BLaER1 (cell line): ENCODE measurements around the gene SPAG5.
"Not testable (repeated sequence)": the region's sequence is repeated elsewhere in the genome, so short reads cannot be mapped to it uniquely, and the experiment has no call there.

Source experiments
- H3K27ac ChIP-seq: shearing (Covaris generic); formaldehyde crosslinking; 2 replicates; pipeline ENCODE4 v1.8.1; 2022
- H3K27me3 ChIP-seq: shearing (Covaris generic); formaldehyde crosslinking; 2 replicates; pipeline ENCODE4 v1.8.1; 2022
- H3K36me3 ChIP-seq: shearing (Covaris generic); formaldehyde crosslinking; 2 replicates; pipeline ENCODE4 v1.8.1; 2022
- H3K4me1 ChIP-seq: shearing (Covaris generic); formaldehyde crosslinking; 2 replicates; pipeline ENCODE4 v1.8.1; 2022
- H3K4me2 ChIP-seq: shearing (Covaris generic); formaldehyde crosslinking; 2 replicates; pipeline ENCODE4 v1.8.1; 2022
- H3K4me3 ChIP-seq: shearing (Covaris generic); formaldehyde crosslinking; 2 replicates; pipeline ENCODE4 v1.8.1; 2022
- H3K9ac ChIP-seq: shearing (Covaris generic); formaldehyde crosslinking; 2 replicates; pipeline ENCODE4 v1.8.1; 2022
- H3K9me3 ChIP-seq: shearing (Covaris generic); formaldehyde crosslinking; 2 replicates; pipeline ENCODE4 v1.8.1; 2022
- H4K20me1 ChIP-seq: shearing (Covaris generic); formaldehyde crosslinking; 2 replicates; pipeline ENCODE4 v1.8.1; 2022
- Cebpa-rat ChIP-seq: shearing (Covaris generic); IDR thresholded peaks from 2 replicates; pipeline ENCODE4 v1.8.1; 2022

The SPAG5 gene

DNA sequence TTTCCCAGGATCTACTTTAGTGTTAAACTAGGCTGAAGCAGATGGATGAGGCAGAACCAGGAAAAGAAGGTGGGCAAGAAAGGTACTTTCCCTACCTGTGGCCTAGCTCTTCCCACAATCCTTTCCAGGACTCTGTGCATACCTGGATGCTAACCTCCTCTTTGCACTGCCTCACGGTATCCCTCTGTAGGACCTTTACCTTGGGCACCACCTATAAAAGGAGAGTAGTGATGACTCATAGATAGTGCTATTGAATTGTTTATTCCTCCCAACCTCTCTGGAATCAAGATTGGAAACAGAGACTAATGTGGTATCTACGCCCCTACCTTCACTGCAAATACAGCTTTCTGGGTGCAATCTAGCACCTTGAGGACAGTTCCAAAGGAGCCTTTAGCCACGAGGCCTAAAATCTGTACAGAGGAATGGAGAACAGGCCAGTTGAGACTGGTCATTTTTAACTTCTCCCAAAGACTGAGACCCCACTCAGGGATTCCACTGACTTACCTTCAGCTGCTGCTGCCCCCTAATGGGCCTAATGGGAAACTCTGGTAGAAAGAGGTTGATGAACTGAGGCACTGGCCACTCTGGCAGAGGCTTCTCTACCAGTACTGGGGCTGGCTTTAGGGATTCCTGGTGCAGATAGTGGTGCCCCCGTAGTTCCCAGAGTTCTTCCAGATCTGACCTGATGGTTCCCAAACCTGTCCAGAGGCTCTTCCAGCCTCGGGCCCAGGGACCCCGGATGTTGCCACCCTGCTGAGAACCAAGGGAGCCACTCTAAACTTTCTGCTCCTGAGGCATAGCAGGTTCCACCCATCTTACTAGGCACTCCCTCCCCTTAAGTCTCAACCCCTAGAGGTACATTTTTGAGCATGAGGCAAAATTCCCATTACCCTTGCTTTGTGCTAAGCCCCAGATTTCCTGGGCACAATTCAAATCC is 14.4 kb upstream of the SPAG5 start:
- Histone ChIP-seq H3K4me2 (peak overlapping the region; percentile 41; the same call in 1 of the 2 replicates), H3K4me1 (peaks cover 30% of the 10 kb centered on the region), H3K27me3 (no peaks in the 10 kb centered on the region), H3K9ac (no peak overlapping the region; the same call in 1 of the 2 replicates), H3K9me3 (no peaks in the 10 kb centered on the region), H4K20me1 (peaks cover 29% of the 10 kb centered on the region), H3K27ac (no peak overlapping the region), H3K4me3 (no peak overlapping the region), H3K36me3 (peaks cover 97% of the 10 kb centered on the region)
- TF ChIP-seq Cebpa-rat, result no peak

DNA sequence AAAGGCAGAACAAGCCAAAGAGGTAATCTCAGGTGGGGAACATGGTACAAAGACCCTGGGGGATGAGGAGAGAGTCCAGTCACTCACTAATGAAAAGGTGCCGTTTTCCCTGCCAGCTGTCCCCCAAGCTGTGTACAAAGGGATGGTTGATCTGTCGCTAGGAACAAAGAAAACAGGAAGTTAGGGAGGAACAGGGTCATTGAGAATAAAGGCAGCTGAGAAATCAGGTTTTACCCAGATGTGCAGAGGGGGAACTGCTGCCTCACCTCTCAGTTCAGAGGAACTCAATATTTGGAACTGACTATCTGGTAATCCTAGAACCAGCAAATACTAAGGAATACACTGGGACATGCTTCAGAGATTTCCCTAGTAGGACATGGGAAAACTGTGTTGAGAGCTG is 13.7 kb upstream of the SPAG5 start:
- Histone ChIP-seq H4K20me1 (peaks cover 29% of the 10 kb centered on the region), H3K4me3 (no peak overlapping the region), H3K36me3 (peaks cover 92% of the 10 kb centered on the region), H3K4me2 (peak overlapping the region; percentile 41; the same call in 1 of the 2 replicates), H3K27ac (no peak overlapping the region), H3K27me3 (no peaks in the 10 kb centered on the region), H3K9me3 (no peaks in the 10 kb centered on the region), H3K9ac (peak overlapping the region; percentile 7; the same call in 1 of the 2 replicates), H3K4me1 (peaks cover 30% of the 10 kb centered on the region)
- no peak for TF ChIP-seq Cebpa-rat

DNA sequence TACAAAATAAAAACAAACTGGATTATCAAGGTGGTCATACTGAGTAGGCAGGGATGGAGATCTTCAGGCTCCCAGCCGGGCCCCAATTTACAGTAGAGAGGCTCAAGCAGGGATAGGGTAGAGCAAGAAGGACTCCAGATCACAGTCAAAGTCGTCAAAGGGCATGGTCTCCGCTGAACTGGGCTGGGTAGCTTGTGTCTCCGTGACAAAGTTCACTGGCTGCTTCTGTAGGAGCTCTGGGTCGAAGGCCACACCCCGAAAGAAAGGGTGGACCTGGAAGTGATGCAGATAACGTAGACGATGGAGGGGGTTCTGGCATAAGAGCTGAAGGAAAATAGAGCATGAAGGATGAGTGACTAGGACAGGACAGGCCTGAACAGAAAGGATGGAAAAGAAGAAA is 11.6 kb upstream of the SPAG5 start:
- Histone ChIP-seq H4K20me1 (peaks cover 15% of the 10 kb centered on the region), H3K27ac (no peak overlapping the region), H3K9ac (no peak overlapping the region), H3K4me1 (peaks cover 30% of the 10 kb centered on the region), H3K4me3 (no peak overlapping the region), H3K27me3 (no peaks in the 10 kb centered on the region), H3K4me2 (no peak overlapping the region), H3K9me3 (no peaks in the 10 kb centered on the region), H3K36me3 (peaks cover 92% of the 10 kb centered on the region)
- no peak for TF ChIP-seq Cebpa-rat

DNA sequence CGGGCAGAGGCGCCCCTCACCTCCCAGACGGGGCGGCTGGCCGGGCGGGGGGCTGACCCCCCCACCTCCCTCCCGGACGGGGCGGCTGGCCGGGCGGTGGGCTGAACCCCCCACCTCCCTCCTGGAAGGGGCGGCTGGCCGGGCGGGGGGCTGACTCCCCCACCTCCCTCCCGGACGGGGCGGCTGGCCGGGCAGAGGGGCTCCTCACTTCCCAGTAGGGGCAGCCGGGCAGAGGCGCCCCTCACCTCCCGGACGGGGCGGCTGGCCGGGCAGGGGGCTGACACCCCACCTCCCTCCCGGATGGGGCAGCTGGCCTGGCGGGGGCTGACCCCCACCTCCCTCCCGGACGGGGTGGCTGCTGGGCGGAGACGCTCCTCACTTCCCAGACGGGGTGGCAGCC is 5.2 kb upstream of the SPAG5 start:
- peaks cover 37% of the 10 kb centered on the region for H3K36me3 ChIP-seq
- not testable (repeated sequence) for H3K27me3 ChIP-seq

DNA sequence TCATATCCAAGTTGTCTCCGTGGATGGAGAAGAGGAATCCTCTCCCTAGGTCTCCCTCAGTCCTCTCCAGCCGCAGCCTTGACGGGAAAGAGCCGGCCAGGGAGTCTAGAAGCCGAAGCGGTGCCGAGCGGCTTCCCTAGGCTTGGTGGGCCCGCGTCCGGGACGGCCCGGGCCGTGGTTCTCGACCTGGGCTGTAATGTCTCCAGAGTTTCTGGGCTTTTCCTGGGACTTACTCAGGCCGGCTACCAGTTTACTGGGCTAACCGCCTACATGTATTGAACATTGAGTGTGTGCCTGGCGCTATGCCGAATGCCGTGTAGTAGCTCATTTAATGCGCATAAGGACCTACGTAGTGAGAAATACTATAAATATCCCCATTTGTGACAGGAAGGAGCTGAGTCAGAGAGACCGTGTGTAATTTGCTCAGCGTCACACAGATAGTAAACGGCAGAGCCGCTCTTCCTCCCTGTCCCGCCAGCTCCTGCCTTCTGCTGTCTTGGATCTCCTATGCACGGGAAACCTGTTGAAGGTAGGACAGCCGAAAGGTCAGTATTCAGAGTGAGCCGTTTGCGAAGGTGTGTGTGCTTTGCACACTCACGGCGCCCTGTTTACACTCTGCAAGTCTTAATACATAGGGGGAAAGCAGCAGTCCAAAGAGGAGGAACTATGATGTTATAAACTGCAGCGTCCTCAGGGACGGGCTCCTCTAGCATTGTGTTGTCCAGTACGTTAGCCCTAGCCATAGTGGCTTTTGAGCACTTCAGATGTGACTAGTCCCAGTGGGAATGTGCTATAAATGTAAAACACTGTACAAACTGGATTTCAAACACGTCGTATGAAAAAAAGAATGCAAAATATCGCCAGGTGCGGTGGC is 723 bp upstream of the SPAG5 start:
- TF ChIP-seq Cebpa-rat, result no peak
- H3K9me3 ChIP-seq, result no peaks in the 10 kb centered on the region
- H3K27ac ChIP-seq, result peak overlapping the region; percentile 84
- H3K4me1 ChIP-seq, result peaks cover 26% of the 10 kb centered on the region
- H3K9ac ChIP-seq, result peak overlapping the region; percentile 87
- peak overlapping the region; percentile 77 for H3K4me3 ChIP-seq
- no peaks in the 10 kb centered on the region for H4K20me1 ChIP-seq
- no peaks in the 10 kb centered on the region for H3K27me3 ChIP-seq
- peaks cover 24% of the 10 kb centered on the region for H3K36me3 ChIP-seq
- peak overlapping the region; percentile 98 for H3K4me2 ChIP-seq

More for the DNA sequence above, 5.2 kb upstream of the SPAG5 start:
- peaks cover 11% of the 10 kb centered on the region for H3K4me1 ChIP-seq
- H3K27ac ChIP-seq, H4K20me1 ChIP-seq, H3K9ac ChIP-seq, H3K4me3 ChIP-seq, H3K9me3 ChIP-seq, H3K4me2 ChIP-seq: not testable (repeated sequence)

DNA sequence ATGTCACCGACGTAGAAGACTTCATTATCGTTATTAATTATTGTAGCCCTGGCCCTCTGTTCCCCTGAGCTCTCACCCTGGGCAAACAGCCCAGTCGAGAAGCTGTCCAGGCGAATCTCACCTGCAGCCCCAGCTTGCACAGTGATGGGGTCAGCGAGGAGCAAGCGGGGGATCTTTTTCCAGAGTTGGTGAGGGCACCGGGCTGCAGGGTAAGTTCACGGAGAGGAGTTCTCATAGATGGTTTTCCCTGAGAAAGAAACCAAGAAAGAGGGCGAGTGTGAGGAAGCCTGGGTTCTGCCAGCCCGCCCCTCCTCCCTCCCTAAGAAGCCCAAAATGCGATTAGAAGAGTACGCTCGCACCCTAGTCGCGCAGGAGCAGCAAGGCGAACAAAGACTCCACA is 436 bp downstream of the SPAG5 start:
- Histone ChIP-seq H3K9me3 (no peaks in the 10 kb centered on the region), H3K27ac (peak overlapping the region; percentile 84), H3K36me3 (peaks cover 35% of the 10 kb centered on the region), H3K9ac (peak overlapping the region; percentile 87), H3K27me3 (no peaks in the 10 kb centered on the region), H3K4me3 (peak overlapping the region; percentile 77), H3K4me2 (peak overlapping the region; percentile 98), H3K4me1 (peaks cover 26% of the 10 kb centered on the region), H4K20me1 (peaks cover 3% of the 10 kb centered on the region; the same call in 1 of the 2 replicates)
- TF ChIP-seq Cebpa-rat, result no peak

DNA sequence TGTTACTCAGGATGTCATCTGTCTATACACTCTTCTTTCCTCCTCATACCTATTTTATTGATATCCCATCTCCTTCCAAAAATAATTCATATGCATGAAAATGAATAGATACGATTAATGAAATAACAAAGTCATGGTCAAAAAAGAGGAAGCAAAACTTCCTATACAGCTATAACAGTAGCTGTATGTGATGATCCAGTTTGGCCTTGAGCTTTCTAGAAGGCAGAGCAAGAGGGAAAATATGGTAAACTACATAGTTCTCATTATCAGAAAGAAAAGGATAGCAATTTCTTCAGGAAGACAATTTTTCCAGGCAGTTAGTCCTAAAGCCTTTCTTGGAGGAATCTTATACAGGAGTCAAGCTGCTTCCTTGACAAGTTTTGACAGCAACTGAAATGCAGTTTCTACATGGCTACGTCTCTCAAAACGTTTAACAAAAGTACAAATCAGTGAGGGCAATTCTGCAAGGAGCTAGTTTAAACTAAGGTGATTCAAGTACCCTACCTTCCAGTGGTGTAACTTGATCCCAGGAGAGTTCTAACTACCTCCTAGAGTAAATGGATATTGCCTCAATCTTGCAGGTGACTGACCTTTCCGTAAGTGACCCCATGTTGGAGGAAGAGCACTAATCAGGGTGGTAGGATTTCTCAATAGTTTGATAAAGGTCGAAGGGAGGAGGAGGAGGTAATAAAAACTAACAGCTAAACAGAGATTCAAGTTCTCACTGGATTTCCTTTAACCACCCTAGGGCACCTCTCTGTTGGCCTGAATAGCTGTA is 1.0 kb downstream of the SPAG5 start:
- no peaks in the 10 kb centered on the region for H3K9me3 ChIP-seq
- H3K9ac ChIP-seq, result peak overlapping the region; percentile 87
- H3K4me3 ChIP-seq, result peak overlapping the region; percentile 77
- peaks cover 26% of the 10 kb centered on the region for H3K4me1 ChIP-seq
- peaks cover 41% of the 10 kb centered on the region for H3K36me3 ChIP-seq
- H3K27me3 ChIP-seq, result no peaks in the 10 kb centered on the region
- no peak for TF ChIP-seq Cebpa-rat
- peak overlapping the region; percentile 98 for H3K4me2 ChIP-seq
- peak overlapping the region; percentile 84 for H3K27ac ChIP-seq
- peaks cover 9% of the 10 kb centered on the region; the same call in 1 of the 2 replicates for H4K20me1 ChIP-seq

GRCh38 chr17:28592260-28592659 is 6.6 kb downstream of the SPAG5 start:
- peaks cover 41% of the 10 kb centered on the region; the same call in 1 of the 2 replicates for H4K20me1 ChIP-seq
- H3K4me3 ChIP-seq, result no peak overlapping the region
- H3K4me1 ChIP-seq, result peaks cover 3% of the 10 kb centered on the region
- H3K27ac ChIP-seq, result no peak overlapping the region
- no peak for TF ChIP-seq Cebpa-rat
- H3K36me3 ChIP-seq, result peaks cover 95% of the 10 kb centered on the region
- H3K4me2 ChIP-seq, result no peak overlapping the region
- H3K9me3 ChIP-seq, result no peaks in the 10 kb centered on the region
- no peak overlapping the region for H3K9ac ChIP-seq
- H3K27me3 ChIP-seq, result no peaks in the 10 kb centered on the region

DNA sequence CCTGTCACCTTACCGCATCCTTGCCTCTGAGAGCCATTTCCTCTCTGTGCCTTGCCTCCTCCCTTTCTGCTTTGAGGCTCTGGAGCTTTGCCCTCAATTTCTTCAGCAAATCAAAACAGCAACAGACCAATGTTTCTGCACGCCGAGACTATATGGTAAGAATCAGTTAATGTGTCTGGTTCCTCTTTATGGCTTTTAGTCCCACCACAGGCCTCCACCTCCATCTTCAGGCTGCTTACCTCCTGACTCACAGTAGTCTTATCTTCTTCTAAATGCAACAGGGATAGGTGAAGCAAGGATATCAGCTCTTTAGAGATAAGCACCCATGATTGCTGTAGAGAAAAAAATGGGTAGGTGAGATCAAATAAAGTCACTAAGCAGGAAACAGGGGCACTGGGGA is 13.0 kb downstream of the SPAG5 start:
- H3K4me2 ChIP-seq, result no peak overlapping the region
- H3K27ac ChIP-seq, result no peak overlapping the region
- TF ChIP-seq Cebpa-rat, result no peak
- no peak overlapping the region for H3K4me3 ChIP-seq
- H3K9me3 ChIP-seq, result no peaks in the 10 kb centered on the region
- H3K36me3 ChIP-seq, result peaks cover 97% of the 10 kb centered on the region
- H3K27me3 ChIP-seq, result no peaks in the 10 kb centered on the region
- H4K20me1 ChIP-seq, result peaks cover 22% of the 10 kb centered on the region; the same call in 1 of the 2 replicates
- H3K9ac ChIP-seq, result 0 out of 2 replicates have a peak overlapping the region, but pooled peaks have one; percentile 9
- H3K4me1 ChIP-seq, result no peaks in the 10 kb centered on the region
